ENCODE results near the gene SUGCT.

Gene SUGCT

DNA sequence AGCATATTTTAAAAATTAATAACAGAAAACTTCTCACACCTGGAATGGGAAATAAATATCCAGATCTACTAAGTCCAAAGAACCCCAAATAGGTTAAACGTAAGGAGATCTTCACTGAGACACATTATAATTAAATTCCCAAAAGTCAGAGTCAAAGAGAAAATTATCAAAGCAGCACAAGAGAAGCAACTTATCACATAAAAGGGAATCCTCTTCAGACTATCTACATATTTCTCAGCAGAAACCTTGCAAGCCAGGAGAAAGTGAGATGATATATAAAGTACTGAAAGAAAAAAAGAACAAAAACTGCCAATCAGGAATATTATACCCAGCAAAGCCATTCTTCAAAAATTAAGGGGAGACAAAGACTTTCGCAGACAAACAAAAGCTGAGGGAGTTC is 756.4 kb downstream of the SUGCT start:
- no peak for DNase-seq

DNA sequence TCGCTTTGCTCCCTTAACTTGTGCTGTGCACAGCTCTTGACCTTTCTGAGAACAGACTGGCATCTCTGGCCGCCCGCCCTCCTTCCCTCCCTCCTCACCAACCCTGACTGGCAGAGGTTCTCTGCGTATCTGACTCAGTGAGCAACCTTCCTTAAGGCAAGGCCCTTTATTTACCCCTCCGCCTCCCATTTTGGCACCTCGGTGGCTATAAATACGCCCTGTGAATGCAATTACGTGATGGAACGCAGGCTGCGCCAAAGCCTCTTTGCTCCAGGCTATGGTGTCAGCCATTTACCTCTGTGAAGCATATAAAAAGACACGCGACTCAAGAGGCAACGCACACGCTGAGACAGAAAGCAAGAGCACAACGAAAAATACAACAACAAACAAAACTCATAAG is 764.3 kb downstream of the SUGCT start:
- DNase-seq = no peak

DNA sequence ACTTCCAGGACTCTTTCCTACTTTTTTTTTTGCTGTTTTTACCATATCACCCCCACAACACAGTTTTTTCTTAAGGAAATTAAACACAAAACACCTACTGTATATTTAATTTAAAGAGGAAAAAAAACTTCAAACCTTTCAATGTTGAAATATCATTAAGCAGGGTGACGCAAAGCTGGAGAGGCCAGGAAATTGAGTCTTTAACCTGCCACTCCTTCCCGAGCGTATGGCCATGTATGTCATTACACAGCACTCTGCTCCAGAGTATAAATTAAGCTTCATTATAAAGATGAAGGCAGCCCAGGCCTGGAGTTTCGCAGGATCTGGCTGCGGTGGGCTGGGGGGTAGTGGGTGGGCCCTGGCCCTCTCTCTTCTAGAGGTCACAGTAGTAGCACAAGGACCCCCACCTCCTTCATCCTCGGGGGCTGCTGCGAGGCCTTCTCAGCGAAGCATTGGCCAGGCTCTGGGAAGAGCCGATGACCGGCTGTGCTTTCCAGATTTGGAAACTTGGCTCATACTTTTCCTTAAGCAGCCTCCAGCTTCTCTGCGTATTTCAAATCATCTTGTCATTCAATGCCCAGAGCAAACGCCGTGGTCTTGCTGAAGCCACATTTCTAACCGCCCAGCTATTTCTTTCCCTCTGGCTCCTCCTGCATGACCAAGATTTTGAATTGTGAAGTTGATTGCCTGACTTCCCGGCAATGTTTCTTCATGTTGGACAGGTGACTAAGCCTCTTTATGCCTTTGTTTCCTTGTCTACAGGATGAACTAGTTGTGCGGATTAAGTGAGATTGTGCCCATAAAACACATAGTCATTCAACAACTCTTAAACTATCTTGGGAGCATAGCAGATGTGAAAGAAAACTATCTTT is 765.1 kb downstream of the SUGCT start:
- no peak for DNase-seq

DNA sequence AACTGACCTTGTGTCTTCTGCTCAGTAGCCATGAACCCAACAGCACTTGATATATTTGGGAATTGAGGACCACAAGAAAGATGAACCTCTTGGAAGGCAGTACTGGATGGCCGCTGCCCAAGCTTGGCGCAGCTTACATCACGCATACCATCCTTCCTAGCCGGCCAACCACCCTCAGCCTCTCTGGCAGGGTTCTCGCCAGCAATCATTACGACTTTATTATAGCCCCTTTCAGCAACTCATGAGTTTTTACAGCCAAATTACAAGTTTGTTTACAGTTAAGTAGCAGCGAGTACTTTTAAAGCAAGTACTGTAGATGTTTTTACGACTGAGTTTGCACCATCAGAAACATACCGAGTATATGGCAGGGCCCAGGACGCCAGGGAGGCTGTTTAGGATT is 769.1 kb downstream of the SUGCT start:
- DNase-seq = no peak

DNA sequence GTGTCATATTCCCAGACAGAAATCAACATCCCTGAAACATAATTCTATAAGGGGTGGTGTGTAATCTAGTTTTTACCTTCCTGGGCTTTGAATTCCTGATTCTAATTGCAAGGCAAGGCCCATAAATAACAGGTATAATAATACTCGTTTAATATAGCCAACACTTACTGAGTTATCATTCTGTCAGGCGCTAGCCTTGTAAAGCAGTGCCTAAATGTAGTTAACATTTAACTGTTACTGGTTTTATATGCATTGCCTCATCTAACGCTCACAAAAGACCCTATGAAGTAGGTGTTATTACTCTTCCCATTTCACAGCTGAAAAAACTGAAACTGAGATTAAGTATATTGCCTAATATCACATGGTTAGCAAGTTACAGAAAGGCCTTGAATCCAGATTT is 772.5 kb downstream of the SUGCT start:
- no peak for DNase-seq

DNA sequence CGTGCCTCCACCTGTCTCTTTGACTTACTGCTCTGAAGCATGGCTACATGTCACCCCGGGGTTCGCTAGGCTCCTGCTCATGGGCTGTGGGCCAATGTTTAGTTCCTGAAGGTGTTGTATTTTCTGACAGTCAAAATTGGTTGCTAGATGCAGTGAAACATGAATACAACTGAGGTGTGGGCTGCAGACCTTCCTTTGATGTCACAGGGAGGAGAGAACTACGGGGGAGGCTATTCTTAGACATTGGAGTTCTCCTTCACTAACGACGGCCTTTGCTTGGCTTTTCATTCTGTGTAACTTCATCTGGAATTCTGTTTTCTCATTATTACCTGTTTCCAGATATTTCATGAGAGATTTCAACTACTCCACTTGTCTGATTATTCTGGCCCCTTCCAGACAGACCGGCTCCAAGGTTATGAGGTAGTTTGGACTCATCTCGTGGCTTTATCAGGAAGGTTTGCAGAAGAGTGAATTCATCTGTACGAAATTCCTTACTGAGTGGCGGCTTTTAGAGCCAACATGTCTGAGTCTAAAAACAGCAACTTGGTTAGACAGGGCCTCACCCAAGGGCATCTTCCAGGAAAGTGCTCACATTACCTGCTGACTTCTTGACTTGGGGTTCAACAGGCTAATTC is 774.7 kb downstream of the SUGCT start:
- DNase-seq = no peak

All from CD4-positive, alpha-beta T cell treated with Interleukin-4 for 1 hour (primary cell).